HepG2 (cell line): Measurements from ENCODE around the gene KRTAP21-1.

Source experiments
- POGK ChIP-seq: sonication (generic); formaldehyde crosslinking; conservative IDR thresholded peaks from 2 replicates; pipeline ENCODE4 v1.8.0; 2022; ENCODE audit warnings: mild to moderate bottlenecking, moderate library complexity, missing genetic modification reagents
- RAD21 ChIP-seq: fragments of 450-650 bp; formaldehyde crosslinking; IDR thresholded peaks from 2 replicates; pipeline ENCODE4 v1.5.0; 2020; ENCODE audit warnings: mild to moderate bottlenecking
- ZNF17 ChIP-seq: sonication (generic); formaldehyde crosslinking; IDR thresholded peaks from 2 replicates; pipeline ENCODE4 v1.5.0; 2020; ENCODE audit warnings: mild to moderate bottlenecking, missing genetic modification reagents
- TF ChIP-seq, protein P1 (sequence below): sonication (generic); formaldehyde crosslinking; IDR thresholded peaks from 2 replicates; pipeline ENCODE4 v1.4.0; 2020; ENCODE audit warnings: missing genetic modification reagents

DNA sequence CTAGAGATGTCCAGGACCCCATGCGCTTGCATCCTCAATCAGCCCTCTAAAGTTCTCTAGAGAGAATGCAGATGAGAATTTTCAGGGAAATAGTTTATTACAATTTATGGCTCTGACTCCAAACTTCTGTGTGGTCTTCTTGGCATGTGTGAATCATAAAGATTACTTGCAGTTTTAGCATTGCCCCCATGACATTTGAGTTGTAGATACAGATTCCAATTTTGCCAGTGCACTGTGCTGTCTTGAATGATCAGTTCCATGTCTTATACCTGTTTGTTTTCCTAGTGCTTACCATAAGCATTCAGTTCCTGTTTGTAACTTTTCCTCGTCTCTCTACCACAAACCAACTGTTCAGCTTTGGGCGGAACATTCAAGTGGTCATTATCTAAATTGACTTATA, 41.5 kb downstream of the KRTAP21-1 start:
- TF ChIP-seq, protein P1, sequence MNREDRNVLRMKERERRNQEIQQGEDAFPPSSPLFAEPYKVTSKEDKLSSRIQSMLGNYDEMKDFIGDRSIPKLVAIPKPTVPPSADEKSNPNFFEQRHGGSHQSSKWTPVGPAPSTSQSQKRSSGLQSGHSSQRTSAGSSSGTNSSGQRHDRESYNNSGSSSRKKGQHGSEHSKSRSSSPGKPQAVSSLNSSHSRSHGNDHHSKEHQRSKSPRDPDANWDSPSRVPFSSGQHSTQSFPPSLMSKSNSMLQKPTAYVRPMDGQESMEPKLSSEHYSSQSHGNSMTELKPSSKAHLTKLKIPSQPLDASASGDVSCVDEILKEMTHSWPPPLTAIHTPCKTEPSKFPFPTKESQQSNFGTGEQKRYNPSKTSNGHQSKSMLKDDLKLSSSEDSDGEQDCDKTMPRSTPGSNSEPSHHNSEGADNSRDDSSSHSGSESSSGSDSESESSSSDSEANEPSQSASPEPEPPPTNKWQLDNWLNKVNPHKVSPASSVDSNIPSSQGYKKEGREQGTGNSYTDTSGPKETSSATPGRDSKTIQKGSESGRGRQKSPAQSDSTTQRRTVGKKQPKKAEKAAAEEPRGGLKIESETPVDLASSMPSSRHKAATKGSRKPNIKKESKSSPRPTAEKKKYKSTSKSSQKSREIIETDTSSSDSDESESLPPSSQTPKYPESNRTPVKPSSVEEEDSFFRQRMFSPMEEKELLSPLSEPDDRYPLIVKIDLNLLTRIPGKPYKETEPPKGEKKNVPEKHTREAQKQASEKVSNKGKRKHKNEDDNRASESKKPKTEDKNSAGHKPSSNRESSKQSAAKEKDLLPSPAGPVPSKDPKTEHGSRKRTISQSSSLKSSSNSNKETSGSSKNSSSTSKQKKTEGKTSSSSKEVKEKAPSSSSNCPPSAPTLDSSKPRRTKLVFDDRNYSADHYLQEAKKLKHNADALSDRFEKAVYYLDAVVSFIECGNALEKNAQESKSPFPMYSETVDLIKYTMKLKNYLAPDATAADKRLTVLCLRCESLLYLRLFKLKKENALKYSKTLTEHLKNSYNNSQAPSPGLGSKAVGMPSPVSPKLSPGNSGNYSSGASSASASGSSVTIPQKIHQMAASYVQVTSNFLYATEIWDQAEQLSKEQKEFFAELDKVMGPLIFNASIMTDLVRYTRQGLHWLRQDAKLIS (CRISPR knock-in tag), result no peak
- TF ChIP-seq ZNF17 (CRISPR knock-in tag) (no peak), POGK (CRISPR knock-in tag) (no peak), RAD21 (CRISPR knock-in tag) (no peak)
